ENCODE measurements around the gene MUS81.
"Not testable (repeated sequence)": the region's sequence is repeated elsewhere in the genome, so short reads cannot be mapped to it uniquely, and the experiment has no call there.

MUS81 gene

DNA sequence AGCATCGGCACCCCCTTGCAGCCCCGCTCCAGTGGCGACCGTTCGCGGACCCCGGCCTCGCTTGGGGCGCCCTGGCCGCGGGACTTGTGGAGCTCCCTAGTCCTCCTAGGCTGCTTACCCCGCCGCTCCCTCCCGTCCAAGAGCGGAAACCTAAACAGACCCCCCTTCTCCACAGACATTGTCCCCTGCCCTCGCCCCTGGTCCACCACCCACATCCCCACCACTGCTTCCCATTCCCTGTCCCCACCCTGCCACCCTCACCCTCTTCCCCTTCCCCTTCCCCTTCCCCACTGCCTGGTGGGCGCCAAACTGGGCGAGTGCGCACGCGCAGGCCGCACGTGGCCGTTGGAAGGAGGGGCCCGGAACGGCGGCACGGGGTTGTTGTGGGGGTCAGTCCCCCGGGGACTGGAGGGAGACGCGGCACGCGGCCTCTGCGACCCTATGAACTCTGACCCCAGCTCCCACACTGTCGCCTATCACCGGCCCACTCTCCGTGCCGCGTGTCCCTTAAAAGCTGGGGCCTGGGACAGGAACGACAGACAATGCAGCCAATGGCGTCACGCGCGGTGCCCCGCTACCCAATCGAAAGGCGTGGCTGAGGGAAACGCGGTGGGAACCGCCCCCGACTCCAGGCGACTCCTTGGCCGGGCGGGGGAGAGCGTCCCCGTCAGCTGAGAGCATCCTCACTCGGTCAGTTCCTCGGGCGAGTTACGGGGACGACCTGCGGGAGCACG is 26.8 kb upstream of the MUS81 start, which contains the start of gene SNX32:
Gene SNX32 (plus strand): TSS at position 667 of the 734 bp plus-strand sequence. CDS start 103 bp downstream, outside the sequence.
- TF ChIP-seq CTCF (IDR thresholded peaks at IDR 0.05; ENCODE audit: extremely low read depth, insufficient read depth, missing control alignments): no peak
- peak; percentile 99 for DNase-seq (ENCODE audit: low spot score)
- in situ Hi-C loops (cut with MboI; ENCODE audit: low pct_unique_long_range_greater_than_20kb, low sequenced_read_pairs, unreplicated experiment): no loop called here

GRCh38 chr11:65834202-65834601 is 26.0 kb upstream of the MUS81 start:
- DNase-seq (ENCODE audit: low spot score): no peak
- in situ Hi-C loops (cut with MboI; ENCODE audit: low pct_unique_long_range_greater_than_20kb, low sequenced_read_pairs, unreplicated experiment): no loop called here
- no peak for TF ChIP-seq CTCF (IDR thresholded peaks at IDR 0.05; ENCODE audit: extremely low read depth, insufficient read depth, missing control alignments)

DNA sequence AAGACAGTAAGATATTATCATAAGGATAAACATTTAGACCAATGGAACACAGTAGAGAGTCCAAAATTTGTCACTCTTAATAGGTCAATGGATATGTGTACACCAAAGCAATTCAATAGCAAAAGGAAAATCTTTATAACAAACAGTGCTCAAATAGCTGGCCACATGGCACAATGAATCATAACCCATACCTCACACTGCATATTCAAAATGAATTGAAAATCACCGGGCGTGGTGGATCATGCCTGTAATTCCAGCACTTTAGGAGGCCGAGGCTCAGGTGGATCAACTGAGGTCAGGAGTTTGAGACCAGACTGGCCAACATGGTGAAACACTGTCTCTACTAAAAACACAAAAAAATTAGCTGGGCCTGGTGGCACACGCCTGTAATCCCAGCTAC is 18.1 kb upstream of the MUS81 start:
- in situ Hi-C loops (cut with MboI; ENCODE audit: low pct_unique_long_range_greater_than_20kb, low sequenced_read_pairs, unreplicated experiment): no loop called here
- DNase-seq (ENCODE audit: low spot score): no peak
- no peak for TF ChIP-seq CTCF (IDR thresholded peaks at IDR 0.05; ENCODE audit: extremely low read depth, insufficient read depth, missing control alignments)

DNA sequence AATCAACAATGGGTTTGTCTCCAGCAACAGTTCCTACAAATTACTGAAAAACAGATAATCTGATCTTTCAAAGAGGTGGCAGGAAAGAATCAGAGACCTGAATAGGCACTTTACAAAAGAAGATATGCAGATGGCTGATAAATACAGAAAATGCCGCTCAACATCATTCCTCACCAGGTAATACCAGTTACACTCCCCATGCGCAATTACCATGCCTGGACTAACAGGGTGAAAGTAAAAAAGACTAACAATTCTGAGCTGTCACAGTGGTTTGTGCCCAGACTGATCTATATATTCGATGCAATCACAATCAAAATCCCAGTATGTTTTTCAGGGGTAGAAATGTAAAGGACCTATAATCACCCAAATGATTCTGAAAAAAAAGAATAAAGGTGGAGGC is 16.4 kb upstream of the MUS81 start:
- no peak for DNase-seq (ENCODE audit: low spot score)
- in situ Hi-C loops (cut with MboI; ENCODE audit: low pct_unique_long_range_greater_than_20kb, low sequenced_read_pairs, unreplicated experiment): no loop called here
- TF ChIP-seq CTCF (IDR thresholded peaks at IDR 0.05; ENCODE audit: extremely low read depth, insufficient read depth, missing control alignments): no peak

GRCh38 chr11:65844231-65844872 is 15.9 kb upstream of the MUS81 start:
- no peak for DNase-seq (ENCODE audit: low spot score)
- in situ Hi-C loops (cut with MboI; ENCODE audit: low pct_unique_long_range_greater_than_20kb, low sequenced_read_pairs, unreplicated experiment): no loop called here
- TF ChIP-seq CTCF (IDR thresholded peaks at IDR 0.05; ENCODE audit: extremely low read depth, insufficient read depth, missing control alignments): no peak

DNA sequence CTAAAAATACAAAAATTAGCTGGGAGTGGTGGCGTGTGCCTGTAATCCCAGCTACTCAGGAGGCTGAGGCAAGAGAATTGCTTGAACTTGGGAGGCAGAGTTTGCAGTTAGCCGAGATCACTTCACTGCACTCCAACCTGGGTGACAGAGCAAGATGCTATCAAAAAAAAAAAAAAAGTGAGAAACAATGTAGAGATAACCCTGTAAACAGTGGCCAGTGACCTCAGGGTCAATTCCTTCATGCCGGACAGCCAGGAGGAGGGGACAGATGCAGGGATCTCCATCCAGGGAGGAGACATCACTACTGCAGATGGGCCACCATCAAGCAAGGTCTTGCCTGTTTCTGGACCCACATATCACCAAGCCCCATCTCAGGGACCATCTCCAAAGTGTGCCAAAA is 12.5 kb upstream of the MUS81 start:
- DNase-seq (ENCODE audit: low spot score): no peak
- in situ Hi-C loops (cut with MboI; ENCODE audit: low pct_unique_long_range_greater_than_20kb, low sequenced_read_pairs, unreplicated experiment): no loop called here
- no peak for TF ChIP-seq CTCF (IDR thresholded peaks at IDR 0.05; ENCODE audit: extremely low read depth, insufficient read depth, missing control alignments)

DNA sequence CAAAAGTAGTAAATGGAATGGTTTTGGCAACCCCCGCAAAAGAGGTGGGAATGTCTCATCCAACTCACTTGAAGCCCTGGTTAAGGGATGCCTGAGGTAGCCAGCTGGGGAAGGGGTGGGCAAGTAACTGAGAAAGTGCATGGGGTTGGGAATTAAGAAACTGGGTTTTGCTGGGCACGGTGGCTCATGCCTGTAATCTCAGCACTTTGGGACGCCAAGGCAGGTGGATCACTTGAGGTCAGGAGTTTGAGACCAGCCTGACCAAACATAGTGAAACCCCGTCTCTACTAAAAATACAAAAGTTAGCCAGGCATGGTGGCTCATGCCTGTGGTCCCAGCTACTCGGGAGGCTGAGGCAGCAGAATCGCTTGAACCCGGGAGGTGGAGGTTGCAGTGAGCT is 11.5 kb upstream of the MUS81 start:
- in situ Hi-C loops (cut with MboI; ENCODE audit: low pct_unique_long_range_greater_than_20kb, low sequenced_read_pairs, unreplicated experiment): not testable (repeated sequence)

More for the DNA sequence above, 11.5 kb upstream of the MUS81 start:
- not testable (repeated sequence) for DNase-seq (ENCODE audit: low spot score)

Data from GM13977 (cell line).